Lower lobe of right lung (tissue), 2 donors: Measurements from ENCODE around the gene TRIM38. TPM values are rescaled to one million over a fixed set of nuclear protein-coding genes. Genes with fewer than 3 reads are reported as not detected.
"Not testable (repeated sequence)": the region's sequence is repeated elsewhere in the genome, so short reads cannot be mapped to it uniquely, and the experiment has no call there.

ENCODE experiments used
- ATAC-seq, 2 donors: fragments of 200-7000 bp; cut with Tn5 transposase; one replicate each; pipeline ENCODE4 v1.9.1; 2020 to 2022; ENCODE audit warnings: mild to moderate bottlenecking in 2 of 2, moderate library complexity in 2 of 2
- DNase-seq: peaks from one replicate; pipeline ENCODE4 v3.0.0-alpha.2; 2020
- H3K27ac ChIP-seq: fragments of 200-600 bp; one replicate; pipeline ENCODE4 v1.8.0; 2022
- H3K27me3 ChIP-seq: fragments of 200-600 bp; one replicate; pipeline ENCODE4 v1.8.0; 2022; ENCODE audit warnings: low read depth
- H3K36me3 ChIP-seq: fragments of 200-600 bp; one replicate; pipeline ENCODE4 v1.8.0; 2022; ENCODE audit warnings: mild to moderate bottlenecking
- H3K4me1 ChIP-seq: fragments of 200-600 bp; one replicate; pipeline ENCODE4 v1.8.0; 2022
- H3K4me3 ChIP-seq: fragments of 200-600 bp; one replicate; pipeline ENCODE4 v1.8.0; 2022; ENCODE audit warnings: mild to moderate bottlenecking
- H3K9me3 ChIP-seq: fragments of 200-600 bp; one replicate; pipeline ENCODE4 v1.8.0; 2022
- CTCF ChIP-seq: fragments of 200-600 bp; IDR thresholded peaks from one replicate; pipeline ENCODE4 v1.8.0; 2022; ENCODE audit warnings: antibody characterized with exemption, mild to moderate bottlenecking
- intact Hi-C: fragments of 100-400 bp; cut with DNase I; formaldehyde crosslinking; loops from one replicate; pipeline ENCODE4 v1.11.0; 2022
- total RNA-seq: library from RNA; stranded (reverse); fragmentation: NEBNext Ultra II Directional; extraction: Animal tissue kit (Norgen Biotek cat#: 25700); gene quantifications from one replicate; pipeline ENCODE4 v1.2.1, GENCODE V29; 2021
- donor health status: DM: no; HTN: yes; CAD: no; lungs with severe emphysema.

Gene TRIM38
- total RNA-seq, 1 donor from 2014 or later = 23.0 TPM

- no peak for TF ChIP-seq CTCF
- no peak for DNase-seq
- peaks cover 7% of the 10 kb centered on the region for H3K36me3 ChIP-seq
- H3K4me3 ChIP-seq = no peak overlapping the region
- H3K27me3 ChIP-seq = no peaks in the 10 kb centered on the region
- peaks cover 4% of the 10 kb centered on the region for H3K4me1 ChIP-seq
- H3K9me3 ChIP-seq = no peaks in the 10 kb centered on the region
- no peak overlapping the region for H3K27ac ChIP-seq
- ATAC-seq = no peak
- intact Hi-C loops = no loop called here
These were observed 43.7 kb downstream of the TRIM38 start for GRCh38 chr6:26006086-26006939.

GRCh38 chr6:26006940-26007305 is 44.3 kb downstream of the TRIM38 start:
- intact Hi-C loops, ATAC-seq, H3K4me1 ChIP-seq, H3K27ac ChIP-seq, H3K9me3 ChIP-seq, DNase-seq, H3K27me3 ChIP-seq, H3K36me3 ChIP-seq, H3K4me3 ChIP-seq: not testable (repeated sequence)

- no peak overlapping the region for H3K4me3 ChIP-seq
- ATAC-seq (no peak), DNase-seq (no peak)
- H3K27me3 ChIP-seq = no peaks in the 10 kb centered on the region
- intact Hi-C loops = no loop called here
- H3K9me3 ChIP-seq = no peaks in the 10 kb centered on the region
- peaks cover 6% of the 10 kb centered on the region for H3K36me3 ChIP-seq
- TF ChIP-seq CTCF = no peak
- H3K4me1 ChIP-seq = peaks cover 4% of the 10 kb centered on the region
- no peak overlapping the region for H3K27ac ChIP-seq
These were observed 45.9 kb downstream of the TRIM38 start for GRCh38 chr6:26008470-26008869.

GRCh38 chr6:26009817-26010216 is 47.2 kb downstream of the TRIM38 start:
- H3K4me3 ChIP-seq = no peak overlapping the region
- no peak for TF ChIP-seq CTCF
- intact Hi-C loops = no loop called here
- DNase-seq = no peak
- peaks cover 4% of the 10 kb centered on the region for H3K4me1 ChIP-seq
- no peaks in the 10 kb centered on the region for H3K9me3 ChIP-seq
- H3K27ac ChIP-seq = no peak overlapping the region
- ATAC-seq = no peak
- no peaks in the 10 kb centered on the region for H3K27me3 ChIP-seq
- H3K36me3 ChIP-seq = no peaks in the 10 kb centered on the region

GRCh38 chr6:26012061-26012460 is 49.5 kb downstream of the TRIM38 start:
- TF ChIP-seq CTCF = no peak
- intact Hi-C loops = no loop called here

GRCh38 chr6:26014386-26014785 is 51.8 kb downstream of the TRIM38 start:
- H3K9me3 ChIP-seq, H3K27ac ChIP-seq, ATAC-seq, H3K27me3 ChIP-seq, DNase-seq, H3K4me1 ChIP-seq, H3K36me3 ChIP-seq, intact Hi-C loops, H3K4me3 ChIP-seq: not testable (repeated sequence)

More at GRCh38 chr6:26012061-26012460, 49.5 kb downstream of the TRIM38 start:
- no peaks in the 10 kb centered on the region for H3K27me3 ChIP-seq
- H3K9me3 ChIP-seq = no peaks in the 10 kb centered on the region
- DNase-seq (no peak), ATAC-seq (no peak)
- no peaks in the 10 kb centered on the region for H3K4me1 ChIP-seq
- H3K4me3 ChIP-seq = no peak overlapping the region
- H3K27ac ChIP-seq = no peak overlapping the region
- no peaks in the 10 kb centered on the region for H3K36me3 ChIP-seq
